GM10266 (cell line): Measurements from ENCODE around the gene ZSCAN25.
"Not testable (repeated sequence)": the region's sequence is repeated elsewhere in the genome, so short reads cannot be mapped to it uniquely, and the experiment has no call there.

Experiments used
- DNase-seq: peaks from one replicate; pipeline ENCODE4 v3.0.0; 2012; ENCODE audit errors: extremely low spot score
- TF ChIP-seq, protein P1 (sequence below): IDR thresholded peaks from 2 replicates; pipeline ENCODE4 v1.5.1; 2012; ENCODE audit warnings: mild to moderate bottlenecking, low read depth; ENCODE audit not compliant: control insufficient read depth, insufficient read depth; ENCODE audit errors: missing control alignments

Gene ZSCAN25

GRCh38 chr7:99652671-99653070 lies 35.9 kb downstream of the ZSCAN25 start:
- DNase-seq, result no peak
- TF ChIP-seq, protein P1, sequence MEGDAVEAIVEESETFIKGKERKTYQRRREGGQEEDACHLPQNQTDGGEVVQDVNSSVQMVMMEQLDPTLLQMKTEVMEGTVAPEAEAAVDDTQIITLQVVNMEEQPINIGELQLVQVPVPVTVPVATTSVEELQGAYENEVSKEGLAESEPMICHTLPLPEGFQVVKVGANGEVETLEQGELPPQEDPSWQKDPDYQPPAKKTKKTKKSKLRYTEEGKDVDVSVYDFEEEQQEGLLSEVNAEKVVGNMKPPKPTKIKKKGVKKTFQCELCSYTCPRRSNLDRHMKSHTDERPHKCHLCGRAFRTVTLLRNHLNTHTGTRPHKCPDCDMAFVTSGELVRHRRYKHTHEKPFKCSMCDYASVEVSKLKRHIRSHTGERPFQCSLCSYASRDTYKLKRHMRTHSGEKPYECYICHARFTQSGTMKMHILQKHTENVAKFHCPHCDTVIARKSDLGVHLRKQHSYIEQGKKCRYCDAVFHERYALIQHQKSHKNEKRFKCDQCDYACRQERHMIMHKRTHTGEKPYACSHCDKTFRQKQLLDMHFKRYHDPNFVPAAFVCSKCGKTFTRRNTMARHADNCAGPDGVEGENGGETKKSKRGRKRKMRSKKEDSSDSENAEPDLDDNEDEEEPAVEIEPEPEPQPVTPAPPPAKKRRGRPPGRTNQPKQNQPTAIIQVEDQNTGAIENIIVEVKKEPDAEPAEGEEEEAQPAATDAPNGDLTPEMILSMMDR, result no peak

- DNase-seq, result not testable (repeated sequence)
These were observed 36.5 kb downstream of the ZSCAN25 start for GRCh38 chr7:99653269-99653668.

- DNase-seq, result no peak
- TF ChIP-seq, protein P1, result no peak
These were observed 37.0 kb downstream of the ZSCAN25 start for GRCh38 chr7:99653754-99654153.

DNA sequence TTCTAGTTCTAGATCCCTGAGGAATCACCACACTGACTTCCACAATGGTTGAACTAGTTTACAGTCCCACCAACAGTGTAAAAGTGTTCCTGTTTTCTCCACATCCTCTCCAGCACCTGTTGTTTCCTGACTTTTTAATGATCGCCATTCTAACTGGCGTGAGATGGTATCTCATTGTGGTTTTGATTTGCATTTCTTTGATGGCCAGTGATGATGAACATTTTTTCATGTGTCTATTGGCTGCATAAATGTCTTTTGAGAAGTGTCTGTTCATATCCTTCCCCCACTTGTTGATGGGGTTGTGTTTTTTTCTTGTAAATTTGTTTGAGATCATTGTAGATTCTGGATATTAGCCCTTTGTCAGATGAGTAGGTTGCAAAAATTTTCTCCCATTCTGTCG lies 37.9 kb downstream of the ZSCAN25 start:
- DNase-seq, result not testable (repeated sequence)

DNA sequence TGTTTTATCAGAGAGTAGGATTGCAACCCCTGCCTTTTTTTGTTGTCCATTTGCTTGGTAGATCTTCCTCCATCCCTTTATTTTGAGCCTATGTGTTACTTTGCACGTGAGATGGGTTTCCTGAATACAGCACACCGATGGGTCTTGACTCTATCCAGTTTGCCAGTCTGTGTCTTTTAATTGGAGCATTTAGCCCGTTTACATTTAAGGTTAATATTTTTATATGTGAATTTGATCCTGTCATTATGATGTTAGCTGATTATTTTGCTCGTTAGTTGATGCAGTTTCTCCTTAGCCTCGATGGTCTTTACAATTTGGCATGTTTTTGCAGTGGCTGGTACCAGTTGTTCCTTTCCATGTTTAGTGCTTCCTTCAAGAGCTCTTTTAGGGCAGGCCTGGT lies 41.1 kb downstream of the ZSCAN25 start:
- DNase-seq, result not testable (repeated sequence)

DNA sequence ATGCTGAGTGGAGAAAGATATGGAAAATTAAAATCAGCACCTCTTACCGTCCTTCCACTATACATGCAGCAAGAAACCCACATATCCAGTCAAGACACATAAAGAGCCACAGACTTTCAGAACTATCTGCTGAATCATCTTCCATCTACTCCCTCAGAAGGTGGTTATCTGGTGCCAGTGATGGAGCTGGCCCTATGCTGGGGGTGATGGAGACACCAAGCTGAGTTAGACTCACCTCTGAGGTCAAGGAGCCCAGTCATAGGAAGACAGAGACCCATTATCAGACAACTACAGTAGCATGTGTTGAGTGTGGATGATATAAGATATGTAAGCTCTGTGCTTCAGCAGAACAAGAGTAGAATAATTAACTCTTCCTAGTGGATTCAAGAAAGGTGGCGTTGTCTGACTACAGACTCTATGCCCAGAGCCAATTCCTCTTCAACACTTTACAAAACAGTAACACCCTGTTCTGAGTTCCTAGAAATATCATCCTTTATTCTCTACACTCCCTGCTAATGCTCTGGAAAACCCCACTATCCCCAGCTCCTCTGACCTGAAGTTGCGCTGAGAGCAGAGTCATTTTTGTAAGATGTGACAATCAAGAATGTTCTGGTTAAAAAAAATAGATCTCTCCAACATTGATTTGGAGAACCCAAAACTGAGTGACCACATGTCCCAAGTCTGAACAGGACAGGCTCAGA lies 48.7 kb downstream of the ZSCAN25 start:
- TF ChIP-seq, protein P1, result no peak
- DNase-seq, result no peak

DNA sequence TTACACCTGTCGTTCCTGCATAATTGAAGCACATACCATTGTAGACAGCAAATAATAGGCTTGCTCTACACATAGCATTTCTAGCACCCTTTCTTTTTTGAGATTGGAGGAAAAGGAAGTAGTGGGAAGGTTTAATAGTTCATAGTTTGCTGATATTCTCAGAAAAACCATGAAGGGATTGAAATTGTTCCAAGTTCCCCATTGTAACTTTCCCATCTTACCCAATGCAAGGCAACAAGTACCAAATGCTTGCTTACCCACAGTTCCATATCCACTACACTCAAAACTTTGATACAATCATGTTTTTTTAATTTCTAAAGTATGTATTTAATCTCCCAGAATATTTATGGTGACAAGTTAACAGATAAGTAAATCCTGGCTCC lies 49.3 kb downstream of the ZSCAN25 start:
- DNase-seq, result no peak
- TF ChIP-seq, protein P1, result no peak

- TF ChIP-seq, protein P1, result no peak
These were observed 50.4 kb downstream of the ZSCAN25 start for GRCh38 chr7:99667179-99667578.

GRCh38 chr7:99668541-99668940 lies 51.8 kb downstream of the ZSCAN25 start:
- DNase-seq, result no peak
- TF ChIP-seq, protein P1, result no peak

More at GRCh38 chr7:99667179-99667578, 50.4 kb downstream of the ZSCAN25 start:
- DNase-seq, result no peak
